ENCODE results near the gene CCDC149.

Gene CCDC149

GRCh38 chr4:24912252-24913118 lies at the start of gene CCDC149:
Gene CCDC149, minus strand, starts transcription at chr4:24913042. Its CDS starts 178 bp downstream, at chr4:24912864.
- in situ Hi-C loops (cut with HindIII; ENCODE audit: low sequenced_read_pairs) = no loop called here

GRCh38 chr4:24957886-24958285 lies 45.0 kb upstream of the CCDC149 start:
- in situ Hi-C loops (cut with HindIII; ENCODE audit: low sequenced_read_pairs) = no loop called here

- in situ Hi-C loops (cut with HindIII; ENCODE audit: low sequenced_read_pairs) = no loop called here
Observed at GRCh38 chr4:24956763-24957162, 43.9 kb upstream of the CCDC149 start.

GRCh38 chr4:24956091-24956490 lies 43.2 kb upstream of the CCDC149 start:
- in situ Hi-C loops (cut with HindIII; ENCODE audit: low sequenced_read_pairs) = no loop called here

- in situ Hi-C loops (cut with HindIII; ENCODE audit: low sequenced_read_pairs) = no loop called here
Observed at GRCh38 chr4:24952667-24953066, 39.8 kb upstream of the CCDC149 start.

- in situ Hi-C loops (cut with HindIII; ENCODE audit: low sequenced_read_pairs) = no loop called here
Observed at GRCh38 chr4:24949970-24950369, 37.1 kb upstream of the CCDC149 start.

- in situ Hi-C loops (cut with HindIII; ENCODE audit: low sequenced_read_pairs) = no loop called here
Observed at GRCh38 chr4:24937917-24938281, 25.1 kb upstream of the CCDC149 start.

- in situ Hi-C loops (cut with HindIII; ENCODE audit: low sequenced_read_pairs) = no loop called here
Observed at GRCh38 chr4:24937176-24937916, 24.5 kb upstream of the CCDC149 start.

GRCh38 chr4:24935856-24936255 lies 23.0 kb upstream of the CCDC149 start:
- in situ Hi-C loops (cut with HindIII; ENCODE audit: low sequenced_read_pairs) = no loop called here

GRCh38 chr4:24934311-24934710 lies 21.5 kb upstream of the CCDC149 start:
- in situ Hi-C loops (cut with HindIII; ENCODE audit: low sequenced_read_pairs) = no loop called here

GRCh38 chr4:24933684-24934275 lies 20.9 kb upstream of the CCDC149 start:
- in situ Hi-C loops (cut with HindIII; ENCODE audit: low sequenced_read_pairs) = no loop called here

- in situ Hi-C loops (cut with HindIII; ENCODE audit: low sequenced_read_pairs) = no loop called here
Observed at GRCh38 chr4:24932515-24933225, 19.8 kb upstream of the CCDC149 start.

- in situ Hi-C loops (cut with HindIII; ENCODE audit: low sequenced_read_pairs) = no loop called here
Observed at GRCh38 chr4:24930151-24930550, 17.3 kb upstream of the CCDC149 start.

- in situ Hi-C loops (cut with HindIII; ENCODE audit: low sequenced_read_pairs) = no loop called here
Observed at GRCh38 chr4:24928708-24929107, 15.9 kb upstream of the CCDC149 start.

- in situ Hi-C loops (cut with HindIII; ENCODE audit: low sequenced_read_pairs) = no loop called here
Observed at GRCh38 chr4:24927049-24927448, 14.2 kb upstream of the CCDC149 start.

- in situ Hi-C loops (cut with HindIII; ENCODE audit: low sequenced_read_pairs) = no loop called here
Observed at GRCh38 chr4:24924309-24924781, 11.5 kb upstream of the CCDC149 start.

- in situ Hi-C loops (cut with HindIII; ENCODE audit: low sequenced_read_pairs) = no loop called here
Observed at GRCh38 chr4:24923550-24923949, 10.7 kb upstream of the CCDC149 start.

- in situ Hi-C loops (cut with HindIII; ENCODE audit: low sequenced_read_pairs) = no loop called here
Observed at GRCh38 chr4:24923002-24923401, 10.2 kb upstream of the CCDC149 start.

- in situ Hi-C loops (cut with HindIII; ENCODE audit: low sequenced_read_pairs) = no loop called here
Observed at GRCh38 chr4:24922416-24922815, 9.6 kb upstream of the CCDC149 start.

- in situ Hi-C loops (cut with HindIII; ENCODE audit: low sequenced_read_pairs) = no loop called here
Observed at GRCh38 chr4:24921491-24921890, 8.6 kb upstream of the CCDC149 start.

- in situ Hi-C loops (cut with HindIII; ENCODE audit: low sequenced_read_pairs) = no loop called here
Observed at GRCh38 chr4:24920008-24920407, 7.2 kb upstream of the CCDC149 start.

Data from DLD1 (cell line).